ENCODE results near the gene NPAS3. TPM values are rescaled to one million over a fixed set of nuclear protein-coding genes. Genes with fewer than 3 reads are reported as not detected.

The NPAS3 gene
- total and polyA plus RNA-seq, 2 of the 13 experiments (the other 11 are each of a cell fraction or from before 2014, with no cell fraction given), result not detected

DNA sequence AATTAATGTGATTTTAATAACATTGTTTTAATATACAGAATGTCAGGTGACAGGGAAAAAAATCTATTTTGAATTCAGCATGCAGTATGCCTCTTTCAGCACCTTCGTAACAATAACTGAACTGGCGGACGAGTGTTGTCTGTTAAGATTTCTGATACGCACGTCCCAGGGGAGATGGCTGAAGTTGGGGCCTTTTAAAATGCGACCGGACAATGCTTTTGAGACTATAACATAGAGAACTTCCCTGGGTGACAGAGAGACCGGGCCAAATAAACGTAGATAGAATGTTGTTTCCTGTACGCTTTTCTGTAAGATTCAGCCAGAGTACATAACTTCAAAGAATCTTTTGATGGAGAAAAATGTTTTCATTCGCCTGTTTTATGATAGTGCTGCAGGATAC is 772.5 kb downstream of the NPAS3 start (continued):
- TF ChIP-seq ZFAT (CRISPR knock-in tag; conservative IDR thresholded peaks at IDR 0.05), result no peak
- no peak for TF ChIP-seq ZFP36L1 (CRISPR knock-in tag; IDR thresholded peaks at IDR 0.05)
- TF ChIP-seq REPIN1 (CRISPR knock-in tag; IDR thresholded peaks at IDR 0.05; ENCODE audit: borderline replicate concordance, low read depth), result no peak
- TF ChIP-seq MTF1 (CRISPR knock-in tag; IDR thresholded peaks at IDR 0.05), result no peak
- TF ChIP-seq, protein P1, sequence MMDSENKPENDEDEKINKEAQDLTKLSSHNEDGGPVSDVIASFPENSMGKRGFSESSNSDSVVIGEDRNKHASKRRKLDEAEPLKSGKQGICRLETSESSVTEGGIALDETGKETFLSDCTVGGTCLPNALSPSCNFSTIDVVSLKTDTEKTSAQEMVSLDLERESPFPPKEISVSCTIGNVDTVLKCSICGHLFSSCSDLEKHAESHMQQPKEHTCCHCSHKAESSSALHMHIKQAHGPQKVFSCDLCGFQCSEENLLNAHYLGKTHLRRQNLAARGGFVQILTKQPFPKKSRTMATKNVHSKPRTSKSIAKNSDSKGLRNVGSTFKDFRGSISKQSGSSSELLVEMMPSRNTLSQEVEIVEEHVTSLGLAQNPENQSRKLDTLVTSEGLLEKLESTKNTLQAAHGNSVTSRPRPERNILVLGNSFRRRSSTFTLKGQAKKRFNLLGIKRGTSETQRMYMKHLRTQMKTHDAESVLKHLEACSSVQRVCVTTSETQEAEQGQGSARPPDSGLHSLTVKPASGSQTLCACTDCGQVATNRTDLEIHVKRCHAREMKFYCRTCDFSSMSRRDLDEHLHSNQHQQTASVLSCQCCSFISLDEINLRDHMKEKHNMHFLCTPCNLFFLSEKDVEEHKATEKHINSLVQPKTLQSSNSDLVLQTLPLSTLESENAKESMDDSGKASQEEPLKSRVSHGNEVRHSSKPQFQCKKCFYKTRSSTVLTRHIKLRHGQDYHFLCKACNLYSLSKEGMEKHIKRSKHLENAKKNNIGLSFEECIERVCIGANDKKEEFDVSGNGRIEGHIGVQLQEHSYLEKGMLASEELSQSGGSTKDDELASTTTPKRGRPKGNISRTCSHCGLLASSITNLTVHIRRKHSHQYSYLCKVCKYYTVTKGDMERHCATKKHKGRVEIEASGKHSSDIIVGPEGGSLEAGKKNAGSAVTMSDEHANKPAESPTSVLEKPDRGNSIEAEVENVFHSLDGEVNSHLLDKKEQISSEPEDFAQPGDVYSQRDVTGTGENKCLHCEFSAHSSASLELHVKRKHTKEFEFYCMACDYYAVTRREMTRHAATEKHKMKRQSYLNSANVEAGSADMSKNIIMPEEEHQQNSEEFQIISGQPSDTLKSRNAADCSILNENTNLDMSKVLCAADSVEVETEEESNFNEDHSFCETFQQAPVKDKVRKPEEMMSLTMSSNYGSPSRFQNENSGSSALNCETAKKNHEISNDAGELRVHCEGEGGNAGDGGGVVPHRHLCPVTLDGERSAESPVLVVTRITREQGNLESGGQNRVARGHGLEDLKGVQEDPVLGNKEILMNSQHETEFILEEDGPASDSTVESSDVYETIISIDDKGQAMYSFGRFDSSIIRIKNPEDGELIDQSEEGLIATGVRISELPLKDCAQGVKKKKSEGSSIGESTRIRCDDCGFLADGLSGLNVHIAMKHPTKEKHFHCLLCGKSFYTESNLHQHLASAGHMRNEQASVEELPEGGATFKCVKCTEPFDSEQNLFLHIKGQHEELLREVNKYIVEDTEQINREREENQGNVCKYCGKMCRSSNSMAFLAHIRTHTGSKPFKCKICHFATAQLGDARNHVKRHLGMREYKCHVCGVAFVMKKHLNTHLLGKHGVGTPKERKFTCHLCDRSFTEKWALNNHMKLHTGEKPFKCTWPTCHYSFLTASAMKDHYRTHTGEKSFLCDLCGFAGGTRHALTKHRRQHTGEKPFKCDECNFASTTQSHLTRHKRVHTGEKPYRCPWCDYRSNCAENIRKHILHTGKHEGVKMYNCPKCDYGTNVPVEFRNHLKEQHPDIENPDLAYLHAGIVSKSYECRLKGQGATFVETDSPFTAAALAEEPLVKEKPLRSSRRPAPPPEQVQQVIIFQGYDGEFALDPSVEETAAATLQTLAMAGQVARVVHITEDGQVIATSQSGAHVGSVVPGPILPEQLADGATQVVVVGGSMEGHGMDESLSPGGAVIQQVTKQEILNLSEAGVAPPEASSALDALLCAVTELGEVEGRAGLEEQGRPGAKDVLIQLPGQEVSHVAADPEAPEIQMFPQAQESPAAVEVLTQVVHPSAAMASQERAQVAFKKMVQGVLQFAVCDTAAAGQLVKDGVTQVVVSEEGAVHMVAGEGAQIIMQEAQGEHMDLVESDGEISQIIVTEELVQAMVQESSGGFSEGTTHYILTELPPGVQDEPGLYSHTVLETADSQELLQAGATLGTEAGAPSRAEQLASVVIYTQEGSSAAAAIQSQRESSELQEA (CRISPR knock-in tag; IDR thresholded peaks at IDR 0.05; ENCODE audit: not compliant biosample characterization), result no peak
- TF ChIP-seq NBN (conservative IDR thresholded peaks at IDR 0.05), result no peak

Measured in HepG2 (cell line).